GM12878 (cell line): ENCODE measurements around the gene CDC37L1. TPM values are rescaled to one million over a fixed set of nuclear protein-coding genes. Genes with fewer than 3 reads are reported as not detected.

Experiments
- CUX1 ChIP-seq: IDR thresholded peaks from 2 replicates; pipeline ENCODE4 v1.6.1; 2012; ENCODE audit warnings: improper control_type of control experiment, low read depth, low read length; ENCODE audit not compliant: insufficient replicate concordance
- FOS ChIP-seq: IDR thresholded peaks from 3 replicates; pipeline ENCODE4 v1.6.1; 2011; ENCODE audit warnings: borderline replicate concordance; ENCODE audit not compliant: insufficient read length; ENCODE audit errors: extremely low read depth
- HSF1 ChIP-seq: fragments of 150-350 bp; IDR thresholded peaks from 2 replicates; pipeline ENCODE4 v1.6.1; 2014; ENCODE audit warnings: mild to moderate bottlenecking, low read depth, low read length
- KAT2A ChIP-seq: conservative IDR thresholded peaks from 2 replicates; pipeline ENCODE4 v1.6.1; 2011; ENCODE audit warnings: low read depth, low read length; ENCODE audit not compliant: control insufficient read depth
- NFXL1 ChIP-seq: fragments of 450-650 bp; IDR thresholded peaks from 2 replicates; pipeline ENCODE4 v1.6.1; 2017; ENCODE audit warnings: antibody characterized with exemption, mild to moderate bottlenecking, borderline replicate concordance
- NRF1 ChIP-seq: conservative IDR thresholded peaks from 2 replicates; pipeline ENCODE4 v1.6.1; 2011; ENCODE audit warnings: mild to moderate bottlenecking, low read depth, low read length, improper control_type of control experiment
- POLR2A ChIP-seq: IDR thresholded peaks from 2 replicates; pipeline ENCODE4 v1.6.1; 2011; ENCODE audit warnings: low read depth, mild to moderate bottlenecking, low read length
- RELB ChIP-seq: fragments of 450-650 bp; IDR thresholded peaks from 2 replicates; pipeline ENCODE4 v1.6.1; 2017; ENCODE audit warnings: low read depth, mild to moderate bottlenecking, moderate library complexity
- YY1 ChIP-seq: IDR thresholded peaks from 2 replicates; pipeline ENCODE4 v1.6.1; 2011; ENCODE audit warnings: low read depth, mild to moderate bottlenecking, low read length
- polyA plus RNA-seq, 11 experiments: library from polyadenylated mRNA; depleted of rRNA in 4 of 11; unstranded in 6 of 11; stranded (reverse) in 5 of 11; fragments of >200 nt; fragmentation: Nextera tagmentation in 4 of 11; fragmentation: Illumina TruSeq in 1 of 11; extraction: Ambion mirVana in 4 of 11; extraction: Trizol in 1 of 11; gene quantifications; 1 replicate in 1 of 11; 2 replicates in 10 of 11; pipeline versions ENCODE4 v1.2.1 to v1.2.3, GENCODE V29; 2011 to 2016; ENCODE audit warnings: inconsistent platforms in 2 of 11, missing spikeins in 2 of 11, low read depth in 1 of 11
- total RNA-seq, 4 experiments: library from RNA; depleted of rRNA in 3 of 4; stranded (reverse); fragments of >200 nt in 3 of 4; fragmentation: Illumina TruSeq in 1 of 4; extraction: Trizol in 1 of 4; gene quantifications; 2 replicates each; pipeline versions ENCODE4 v1.2.1 to v1.2.3, GENCODE V29; 2013 to 2021
- TF ChIP-seq, protein P1 (sequence below): IDR thresholded peaks from 2 replicates; pipeline ENCODE4 v1.6.1; 2011; ENCODE audit warnings: low read depth, low read length, improper control_type of control experiment, borderline replicate concordance
- TF ChIP-seq, protein P2 (sequence below): fragments of 450-650 bp; IDR thresholded peaks from 2 replicates; pipeline ENCODE4 v1.6.1; 2017; ENCODE audit warnings: antibody characterized with exemption, mild to moderate bottlenecking, moderate library complexity
- TF ChIP-seq, protein P3 (sequence below): fragments of 450-650 bp; IDR thresholded peaks from 2 replicates; pipeline ENCODE4 v1.6.1; 2017; ENCODE audit warnings: borderline replicate concordance

Gene CDC37L1
- total and polyA plus RNA-seq, 10 of the 15 experiments (the other 5 are each of a cell fraction or from before 2014, with no cell fraction given) = 2.2 to 16.6 (median 8.2) TPM

DNA sequence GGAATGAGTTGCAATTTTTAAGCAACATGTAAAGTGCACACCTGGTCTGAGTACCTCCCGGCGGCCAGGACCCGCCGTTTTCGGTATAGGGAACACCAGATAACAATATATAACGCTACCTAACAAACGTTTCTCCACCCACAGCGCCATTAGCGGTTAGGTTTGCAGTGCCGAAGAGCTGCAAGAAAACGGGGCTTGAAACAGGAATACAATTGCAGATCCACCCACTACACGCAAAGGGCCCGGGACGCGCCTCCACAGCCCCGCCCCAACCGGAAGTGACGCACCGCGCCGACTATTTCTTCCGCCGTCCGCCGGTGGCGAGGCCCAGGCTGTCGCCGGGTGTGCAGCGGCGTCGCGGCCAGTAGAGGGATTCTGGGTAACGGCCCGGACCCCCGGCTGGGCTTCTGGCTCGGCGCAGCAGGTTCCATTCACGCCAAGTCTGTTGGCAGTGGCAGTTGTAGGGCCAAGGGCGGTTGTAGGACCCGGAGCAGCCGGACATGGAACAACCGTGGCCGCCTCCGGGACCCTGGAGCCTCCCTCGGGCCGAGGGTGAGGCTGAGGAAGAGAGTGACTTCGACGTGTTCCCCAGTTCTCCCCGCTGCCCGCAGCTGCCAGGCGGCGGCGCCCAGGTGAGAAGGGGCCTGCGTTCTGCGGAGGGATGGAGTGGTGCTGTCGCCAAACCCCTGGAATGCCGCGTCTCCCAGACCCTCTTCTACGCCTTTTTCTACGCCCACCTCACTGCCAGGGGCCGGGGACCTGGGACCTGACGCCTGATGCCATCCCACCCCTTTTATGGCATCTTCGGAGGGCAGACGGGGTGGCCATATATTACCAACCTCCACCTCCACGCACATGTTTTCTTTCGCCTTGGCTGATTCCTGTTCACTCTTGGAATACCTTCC is at the start of gene CDC37L1 (continued):
- TF ChIP-seq RELB (peak; percentile 29; the same call in 1 of the 2 replicates), NRF1 (no peak), HSF1 (no peak), FOS (no peak), YY1 (peak; percentile 91), CUX1 (no peak), POLR2A (peak; percentile 97), NFXL1 (no peak), KAT2A (no peak)
- TF ChIP-seq, protein P1, sequence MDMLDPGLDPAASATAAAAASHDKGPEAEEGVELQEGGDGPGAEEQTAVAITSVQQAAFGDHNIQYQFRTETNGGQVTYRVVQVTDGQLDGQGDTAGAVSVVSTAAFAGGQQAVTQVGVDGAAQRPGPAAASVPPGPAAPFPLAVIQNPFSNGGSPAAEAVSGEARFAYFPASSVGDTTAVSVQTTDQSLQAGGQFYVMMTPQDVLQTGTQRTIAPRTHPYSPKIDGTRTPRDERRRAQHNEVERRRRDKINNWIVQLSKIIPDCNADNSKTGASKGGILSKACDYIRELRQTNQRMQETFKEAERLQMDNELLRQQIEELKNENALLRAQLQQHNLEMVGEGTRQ = no peak
- TF ChIP-seq, protein P2, sequence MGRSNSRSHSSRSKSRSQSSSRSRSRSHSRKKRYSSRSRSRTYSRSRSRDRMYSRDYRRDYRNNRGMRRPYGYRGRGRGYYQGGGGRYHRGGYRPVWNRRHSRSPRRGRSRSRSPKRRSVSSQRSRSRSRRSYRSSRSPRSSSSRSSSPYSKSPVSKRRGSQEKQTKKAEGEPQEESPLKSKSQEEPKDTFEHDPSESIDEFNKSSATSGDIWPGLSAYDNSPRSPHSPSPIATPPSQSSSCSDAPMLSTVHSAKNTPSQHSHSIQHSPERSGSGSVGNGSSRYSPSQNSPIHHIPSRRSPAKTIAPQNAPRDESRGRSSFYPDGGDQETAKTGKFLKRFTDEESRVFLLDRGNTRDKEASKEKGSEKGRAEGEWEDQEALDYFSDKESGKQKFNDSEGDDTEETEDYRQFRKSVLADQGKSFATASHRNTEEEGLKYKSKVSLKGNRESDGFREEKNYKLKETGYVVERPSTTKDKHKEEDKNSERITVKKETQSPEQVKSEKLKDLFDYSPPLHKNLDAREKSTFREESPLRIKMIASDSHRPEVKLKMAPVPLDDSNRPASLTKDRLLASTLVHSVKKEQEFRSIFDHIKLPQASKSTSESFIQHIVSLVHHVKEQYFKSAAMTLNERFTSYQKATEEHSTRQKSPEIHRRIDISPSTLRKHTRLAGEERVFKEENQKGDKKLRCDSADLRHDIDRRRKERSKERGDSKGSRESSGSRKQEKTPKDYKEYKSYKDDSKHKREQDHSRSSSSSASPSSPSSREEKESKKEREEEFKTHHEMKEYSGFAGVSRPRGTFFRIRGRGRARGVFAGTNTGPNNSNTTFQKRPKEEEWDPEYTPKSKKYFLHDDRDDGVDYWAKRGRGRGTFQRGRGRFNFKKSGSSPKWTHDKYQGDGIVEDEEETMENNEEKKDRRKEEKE = no peak
- TF ChIP-seq, protein P3, sequence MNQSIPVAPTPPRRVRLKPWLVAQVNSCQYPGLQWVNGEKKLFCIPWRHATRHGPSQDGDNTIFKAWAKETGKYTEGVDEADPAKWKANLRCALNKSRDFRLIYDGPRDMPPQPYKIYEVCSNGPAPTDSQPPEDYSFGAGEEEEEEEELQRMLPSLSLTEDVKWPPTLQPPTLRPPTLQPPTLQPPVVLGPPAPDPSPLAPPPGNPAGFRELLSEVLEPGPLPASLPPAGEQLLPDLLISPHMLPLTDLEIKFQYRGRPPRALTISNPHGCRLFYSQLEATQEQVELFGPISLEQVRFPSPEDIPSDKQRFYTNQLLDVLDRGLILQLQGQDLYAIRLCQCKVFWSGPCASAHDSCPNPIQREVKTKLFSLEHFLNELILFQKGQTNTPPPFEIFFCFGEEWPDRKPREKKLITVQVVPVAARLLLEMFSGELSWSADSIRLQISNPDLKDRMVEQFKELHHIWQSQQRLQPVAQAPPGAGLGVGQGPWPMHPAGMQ = no peak
